NCI-H82 (cell line): ENCODE data around the gene ACP2.
"Not testable (repeated sequence)": the region's sequence is repeated elsewhere in the genome, so short reads cannot be mapped to it uniquely, and the experiment has no call there.

Experiments used
- DNase-seq: peaks from one replicate; lab custom pipeline; 2025; lab: John Stamatoyannopoulos, UW

The ACP2 gene

DNA sequence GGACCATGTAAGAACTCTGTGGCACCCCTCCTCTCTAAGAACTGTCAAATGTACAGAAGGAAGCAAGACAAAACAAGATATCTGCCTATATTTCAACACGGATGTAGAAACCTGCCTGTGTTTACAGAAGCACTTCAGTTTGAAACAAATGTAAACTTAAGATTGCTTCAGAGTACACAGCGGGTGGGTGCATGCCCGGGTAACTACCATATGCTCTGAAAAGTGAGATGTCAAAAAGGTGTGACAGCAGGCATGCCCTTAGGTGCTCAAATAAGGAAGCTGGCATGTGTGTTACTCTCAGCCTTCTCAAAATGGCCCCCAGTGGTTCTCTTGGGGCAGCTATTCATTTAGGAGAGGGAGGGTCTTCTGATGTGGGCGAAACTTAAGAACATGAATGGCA is 5.2 kb downstream of the ACP2 start:
- DNase-seq, result no peak

DNA sequence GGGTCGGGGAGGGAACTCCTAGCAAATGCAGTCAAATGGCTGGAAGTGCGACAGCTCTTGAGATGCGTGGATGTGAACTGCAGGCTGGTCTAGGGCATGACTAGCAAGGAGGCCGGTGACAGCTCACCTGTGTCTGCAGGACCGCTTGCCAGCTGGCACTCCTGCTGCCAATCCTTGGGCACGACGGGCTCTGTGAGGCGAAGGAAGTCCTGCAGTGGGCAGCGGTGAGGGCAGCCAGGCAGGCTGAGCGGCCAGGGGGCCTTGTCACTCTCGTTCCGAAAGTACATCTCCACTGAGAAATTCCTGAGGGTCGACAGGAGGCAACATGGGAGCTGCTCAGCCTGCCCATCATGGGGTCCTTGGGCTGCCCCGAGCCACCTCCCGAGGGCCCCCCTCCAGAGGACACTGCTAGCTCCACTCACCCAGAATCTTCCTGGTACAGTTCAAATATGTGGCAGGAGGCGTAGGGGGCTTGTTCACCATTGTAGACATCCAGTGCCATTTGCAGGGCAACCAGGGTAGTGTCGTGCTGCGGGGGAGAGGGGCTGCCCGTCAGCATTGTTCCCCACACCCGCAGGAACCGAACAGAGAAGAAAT is 5.9 kb downstream of the ACP2 start:
- DNase-seq, result no peak

DNA sequence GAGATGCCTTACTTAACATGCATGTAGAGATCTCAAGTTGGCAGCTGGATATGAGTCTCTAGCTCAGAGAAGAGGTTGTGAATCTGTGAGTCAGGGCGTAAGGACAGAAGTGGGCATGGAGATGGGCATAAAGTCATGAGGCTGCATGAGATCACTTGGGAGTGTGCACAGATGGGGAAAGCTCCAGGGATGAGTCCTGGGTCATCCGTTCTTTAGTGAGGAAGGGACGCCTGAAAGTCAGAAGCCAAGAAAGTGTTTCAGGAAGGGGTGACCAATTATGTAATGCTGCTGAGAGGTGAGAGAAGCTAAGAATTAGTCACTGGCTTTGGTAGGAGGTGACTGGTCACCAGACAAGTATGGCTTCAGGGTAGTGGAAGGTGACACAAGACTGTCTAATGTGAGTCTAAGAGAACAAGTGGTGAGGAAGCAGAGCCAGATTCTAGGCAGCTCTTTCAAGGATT is 6.7 kb downstream of the ACP2 start:
- DNase-seq, result no peak

DNA sequence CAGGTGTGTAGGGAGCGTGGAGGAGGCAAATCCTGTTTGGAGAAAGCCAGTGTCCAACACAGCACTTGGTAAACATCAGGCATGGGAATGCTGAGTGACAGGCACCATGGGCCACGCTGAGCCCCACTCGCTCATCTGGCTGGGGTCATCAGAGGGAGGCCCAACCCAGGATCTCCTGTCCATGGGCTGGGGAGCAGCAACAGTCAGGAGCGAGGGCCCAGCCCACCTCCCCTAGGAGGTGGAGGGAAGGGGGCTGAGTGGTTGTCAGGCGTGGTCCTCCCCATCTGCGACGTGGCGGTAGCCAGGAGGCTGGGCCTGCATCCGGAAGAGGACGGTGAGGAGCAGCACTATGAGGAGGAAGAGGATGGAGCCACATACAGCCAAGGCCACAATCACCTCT is 8.8 kb downstream of the ACP2 start:
- no peak for DNase-seq

DNA sequence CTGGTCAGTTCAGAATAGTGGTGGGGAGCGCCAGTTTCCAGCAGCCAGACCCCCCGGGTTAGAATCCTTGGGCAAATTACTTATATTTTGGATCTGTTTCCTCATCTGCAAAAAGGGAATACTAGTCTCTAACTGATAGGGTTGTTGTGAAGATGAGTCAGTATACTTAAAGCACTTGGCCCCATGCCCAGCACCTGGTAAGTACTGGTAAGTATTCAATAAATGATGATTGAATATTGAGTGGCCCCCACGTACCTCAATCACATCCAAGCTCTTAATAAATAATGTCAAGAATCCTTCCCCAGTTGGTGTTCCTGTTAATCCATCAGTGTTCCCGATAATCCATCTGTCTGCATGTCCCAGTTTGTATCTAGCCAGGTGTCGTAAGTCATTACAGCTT is 12.1 kb downstream of the ACP2 start:
- peak; percentile 82 for DNase-seq

DNA sequence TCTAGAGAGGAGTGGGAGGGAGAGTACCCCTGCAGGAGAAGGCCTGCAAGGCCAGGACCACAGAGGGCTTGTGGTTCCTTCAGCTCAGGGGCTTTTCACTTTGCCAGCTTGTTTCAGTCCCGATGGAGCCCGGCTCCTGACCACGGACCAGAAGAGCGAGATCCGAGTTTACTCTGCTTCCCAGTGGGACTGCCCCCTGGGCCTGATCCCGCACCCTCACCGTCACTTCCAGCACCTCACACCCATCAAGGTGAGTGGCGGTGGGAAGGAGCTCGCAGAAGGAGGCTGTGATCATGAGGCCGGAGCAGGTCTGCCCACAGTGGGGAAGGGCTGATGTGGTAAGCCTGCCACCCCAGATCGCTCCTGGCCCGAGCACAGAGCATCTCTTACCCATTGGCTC is 13.5 kb downstream of the ACP2 start:
- DNase-seq, result no peak

DNA sequence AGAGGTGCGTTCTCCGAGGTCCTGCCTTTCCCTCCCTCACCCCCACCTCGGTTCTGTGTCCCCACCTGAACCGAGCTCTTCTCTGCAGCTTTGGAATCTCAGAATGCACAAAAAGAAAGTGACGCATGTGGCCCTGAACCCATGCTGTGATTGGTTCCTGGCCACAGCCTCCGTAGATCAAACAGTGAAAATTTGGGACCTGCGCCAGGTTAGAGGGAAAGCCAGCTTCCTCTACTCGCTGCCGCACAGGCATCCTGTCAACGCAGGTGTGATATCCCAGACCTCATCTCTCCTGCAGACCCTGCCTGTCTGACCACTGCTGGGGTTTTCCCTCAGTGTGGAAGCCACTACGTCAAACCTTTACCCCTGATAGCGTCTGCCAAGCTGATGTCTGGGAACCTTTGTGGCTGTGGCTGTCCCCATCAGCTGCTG is 13.9 kb downstream of the ACP2 start:
- DNase-seq, result no peak

DNA sequence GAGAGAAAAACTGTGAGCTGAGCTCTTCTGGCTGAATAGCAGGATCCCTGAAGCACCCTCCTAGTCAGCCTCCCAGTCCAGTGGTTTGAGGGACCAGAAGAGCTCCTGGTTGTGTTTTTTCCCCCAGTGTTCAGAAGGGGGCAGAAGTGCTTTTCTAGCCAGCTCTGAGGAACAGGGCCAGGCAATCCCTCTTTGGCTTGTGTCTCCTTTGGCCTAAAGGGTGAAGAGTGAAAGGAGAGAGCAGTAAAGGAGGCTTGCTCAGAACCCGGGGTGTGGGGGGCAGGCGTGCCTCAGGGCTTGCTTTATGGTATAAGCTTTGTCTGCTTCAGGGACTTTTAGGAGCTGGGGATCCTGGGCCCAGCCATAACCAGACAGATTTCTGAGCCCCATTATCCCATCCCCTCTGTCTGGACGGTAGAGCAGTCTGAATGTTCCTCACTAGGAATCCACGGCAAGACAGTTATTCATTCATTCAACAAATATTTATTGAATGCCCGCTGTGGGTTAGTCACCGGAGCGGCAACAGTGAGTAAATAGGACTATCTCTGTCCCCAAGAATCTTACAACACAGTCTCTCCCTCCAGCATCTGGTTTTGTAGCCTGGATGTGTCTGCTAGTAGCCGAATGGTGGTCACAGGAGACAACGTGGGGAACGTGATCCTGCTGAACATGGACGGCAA is 14.5 kb downstream of the ACP2 start:
- DNase-seq, result peak; percentile 32

DNA sequence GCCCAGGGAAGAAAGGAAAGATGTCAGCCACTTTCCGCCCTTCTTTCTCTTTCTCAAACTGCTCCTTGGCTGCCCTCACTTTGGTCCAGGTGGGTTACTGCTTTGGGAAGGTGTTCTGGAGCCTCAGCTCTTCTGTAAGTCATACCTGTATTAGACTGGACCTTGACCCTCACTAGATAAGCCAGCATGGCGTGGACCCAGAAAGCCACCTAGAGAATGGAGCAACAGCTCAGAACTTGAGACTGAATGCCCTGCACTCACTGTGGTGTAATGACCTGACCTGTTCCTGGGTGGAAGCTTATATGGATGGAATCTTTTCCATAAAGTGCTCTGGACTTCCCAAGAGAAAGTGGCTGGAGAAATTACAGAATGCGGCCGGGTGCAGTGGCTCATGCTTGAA is 15.6 kb downstream of the ACP2 start:
- no peak for DNase-seq

DNA sequence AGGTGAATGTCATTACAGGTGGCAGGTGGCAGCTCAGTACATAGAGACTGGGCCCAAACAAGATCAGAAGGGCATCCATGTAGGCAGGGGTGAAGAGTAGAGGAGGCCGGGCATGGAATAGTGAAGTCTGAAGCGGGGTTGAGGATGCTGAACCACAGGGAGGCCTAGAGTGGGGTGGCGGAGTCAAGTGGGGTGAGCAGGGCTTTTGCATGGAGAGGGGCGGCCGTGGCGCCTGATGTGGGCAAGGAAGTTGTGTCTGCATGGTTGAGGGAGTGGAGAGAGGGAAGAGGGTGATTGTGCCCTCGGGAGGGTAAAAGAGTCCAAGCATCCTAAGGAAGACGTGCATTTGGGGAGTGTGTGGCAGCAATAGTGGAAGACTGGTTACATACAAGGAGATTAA is 19.5 kb downstream of the ACP2 start:
- DNase-seq, result peak; percentile 31

DNA sequence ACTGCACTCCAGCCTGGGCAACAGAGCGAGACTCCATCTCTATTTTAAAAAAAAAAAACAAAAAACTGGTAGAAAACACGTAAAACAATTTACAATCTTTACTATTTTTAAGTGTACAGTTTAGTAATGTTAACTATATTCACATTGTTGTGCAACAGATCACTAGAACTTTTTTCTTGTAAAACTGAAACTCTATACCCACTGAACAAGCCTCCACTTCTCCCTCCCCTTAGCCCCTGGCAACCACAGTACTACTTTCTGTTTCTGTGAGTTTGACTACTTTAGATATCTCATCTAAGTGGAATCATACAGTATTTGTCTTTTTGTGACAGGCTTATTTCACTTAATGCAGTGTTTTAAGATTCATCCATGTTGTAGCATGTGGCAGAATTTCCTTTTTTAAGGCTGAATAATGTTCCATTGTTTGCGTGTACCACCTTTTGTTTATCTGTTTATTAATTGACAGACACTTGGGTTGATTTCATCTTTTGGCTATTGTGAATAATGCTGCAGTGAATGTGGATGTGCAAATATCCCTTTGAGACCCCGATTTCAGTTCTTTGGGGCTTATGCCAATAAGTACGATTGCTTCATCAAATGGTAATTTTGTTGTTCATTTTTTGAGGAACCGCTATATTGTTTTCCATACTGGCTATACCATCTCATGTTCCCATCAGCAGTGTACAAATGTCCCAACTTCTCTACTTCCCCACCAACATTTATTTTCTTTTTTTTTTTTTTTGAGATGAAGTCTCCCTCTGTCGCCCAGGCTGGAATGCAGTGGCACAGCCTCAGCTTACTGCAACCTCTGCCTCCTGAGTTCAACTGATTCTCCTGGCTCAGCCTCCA is 22.8 kb downstream of the ACP2 start:
- DNase-seq, result no peak

DNA sequence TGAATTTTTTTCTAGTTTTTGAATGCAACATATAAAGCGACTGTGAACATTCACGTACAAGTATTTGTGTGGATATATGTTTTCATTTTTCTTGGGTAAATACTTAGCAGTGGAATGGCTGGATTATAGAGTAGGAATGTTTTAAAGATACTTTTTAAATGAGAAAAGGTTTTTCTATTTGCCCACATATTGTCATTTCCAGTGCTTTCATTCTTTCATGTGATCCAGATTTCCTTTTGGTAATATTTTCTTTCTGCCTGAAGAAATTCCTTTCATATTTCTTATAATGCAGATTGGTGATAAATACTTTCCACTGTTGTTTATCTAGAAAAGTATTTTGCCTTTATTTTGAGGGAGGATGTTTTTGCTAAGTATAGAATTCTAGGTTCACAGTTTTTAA is 25.9 kb downstream of the ACP2 start:
- no peak for DNase-seq

DNA sequence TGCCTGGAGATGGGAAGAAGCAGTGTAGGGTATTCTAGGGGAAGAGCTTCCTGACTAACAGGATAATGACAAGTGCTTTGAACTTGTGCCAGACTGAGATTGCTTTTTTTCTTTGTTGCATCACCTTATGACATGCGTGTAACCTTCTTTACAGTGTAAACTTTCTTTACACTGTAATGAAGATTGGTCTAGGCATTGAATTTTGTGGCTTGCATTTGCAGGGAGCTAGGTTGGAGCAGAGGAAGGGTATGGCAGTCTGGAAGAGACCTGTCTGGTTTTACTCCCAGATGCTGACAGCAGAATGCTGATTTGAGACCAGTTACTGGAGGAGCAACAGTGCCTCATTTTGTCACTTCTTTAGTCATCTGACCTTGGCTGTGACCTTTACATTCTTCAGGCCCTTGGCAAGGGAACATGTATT is 28.2 kb downstream of the ACP2 start:
- DNase-seq, result peak; percentile 18

DNA sequence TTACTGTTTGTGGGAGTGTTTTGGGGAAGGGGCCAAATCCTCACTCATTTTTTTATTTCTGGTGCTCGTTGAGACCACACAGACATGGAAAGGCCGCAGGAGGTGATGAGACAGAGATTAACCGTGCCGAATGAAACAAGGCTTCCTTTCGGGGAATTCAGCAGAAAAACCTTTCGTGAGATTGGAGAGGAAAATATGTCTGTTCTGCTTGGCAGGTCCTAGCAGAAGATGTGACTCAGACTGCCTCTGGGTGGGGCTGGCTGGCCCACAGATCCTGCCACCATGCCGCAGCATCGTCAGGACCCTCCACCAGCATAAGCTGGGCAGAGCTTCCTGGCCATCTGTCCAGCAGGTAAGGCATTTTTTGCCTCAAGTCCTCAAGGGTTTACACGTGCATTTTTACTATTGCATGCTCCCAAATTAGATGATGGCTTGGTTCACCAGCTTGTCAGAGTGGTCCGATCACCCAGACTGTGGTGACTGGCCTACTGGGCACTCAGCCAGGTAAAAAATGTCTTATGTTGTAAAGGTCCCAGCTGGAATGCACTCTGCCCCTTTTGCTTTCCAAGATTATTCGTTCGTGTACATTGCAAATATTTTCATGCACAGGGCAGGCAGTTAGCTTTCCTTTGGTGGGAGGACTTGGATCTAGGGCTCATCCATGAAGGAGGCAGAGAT is 32.4 kb downstream of the ACP2 start:
- peak; percentile 15 for DNase-seq

DNA sequence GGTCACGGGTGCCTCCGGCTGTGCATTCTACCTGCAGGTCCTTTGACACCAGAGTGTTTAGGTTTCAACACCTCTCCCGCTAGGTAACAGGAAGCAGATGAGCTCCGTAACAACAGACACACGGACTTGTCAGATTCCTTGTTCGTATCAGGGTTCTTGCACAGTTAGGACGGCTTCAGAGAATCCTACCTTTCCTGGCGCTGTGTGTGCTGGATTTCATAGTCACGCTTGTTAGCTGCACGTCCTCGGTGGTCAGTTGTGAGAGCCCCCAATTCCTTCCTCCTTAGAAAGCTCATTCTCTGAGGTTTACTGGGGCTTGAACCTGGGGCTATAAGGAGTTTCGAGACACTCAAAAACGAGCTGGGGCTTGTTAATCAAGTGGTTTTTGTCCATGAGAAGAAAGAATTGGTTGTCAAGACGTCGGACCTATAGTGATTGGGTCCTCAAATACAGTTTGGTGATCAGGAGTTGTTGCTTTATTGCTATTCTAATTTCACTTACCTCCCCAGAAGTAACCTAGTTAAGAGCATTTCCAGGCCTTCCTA is 33.2 kb downstream of the ACP2 start:
- DNase-seq, result no peak

DNA sequence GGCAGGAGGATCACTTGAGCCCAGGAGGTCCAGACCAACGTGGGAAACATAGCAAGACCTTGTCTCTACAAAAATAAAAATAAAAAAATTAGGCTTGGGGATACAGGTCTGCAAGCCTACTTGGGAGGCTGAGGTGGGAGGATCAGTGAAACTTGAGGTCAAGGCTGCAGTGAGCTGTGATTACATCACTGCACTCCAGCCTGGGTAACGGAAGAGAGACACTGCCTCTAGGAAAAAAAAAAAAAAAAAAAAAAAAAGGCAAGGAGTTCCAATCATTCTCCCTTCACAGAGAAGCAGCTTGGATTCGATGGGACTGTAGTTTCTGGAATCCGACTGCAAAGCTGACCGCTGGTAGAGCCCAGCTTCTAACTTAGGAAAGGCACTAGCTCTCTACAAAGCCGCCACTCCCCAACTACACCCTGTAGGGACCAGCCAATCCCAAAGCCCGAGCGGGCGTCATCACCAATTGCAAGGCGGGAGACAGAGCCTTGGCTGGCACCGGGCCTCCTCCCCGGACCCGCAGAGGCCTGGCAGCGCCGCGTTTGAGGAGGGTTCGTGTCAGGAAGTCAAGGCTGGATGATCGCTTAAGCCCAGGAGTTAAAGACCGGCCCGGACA is 34.6 kb downstream of the ACP2 start:
- DNase-seq, result no peak

DNA sequence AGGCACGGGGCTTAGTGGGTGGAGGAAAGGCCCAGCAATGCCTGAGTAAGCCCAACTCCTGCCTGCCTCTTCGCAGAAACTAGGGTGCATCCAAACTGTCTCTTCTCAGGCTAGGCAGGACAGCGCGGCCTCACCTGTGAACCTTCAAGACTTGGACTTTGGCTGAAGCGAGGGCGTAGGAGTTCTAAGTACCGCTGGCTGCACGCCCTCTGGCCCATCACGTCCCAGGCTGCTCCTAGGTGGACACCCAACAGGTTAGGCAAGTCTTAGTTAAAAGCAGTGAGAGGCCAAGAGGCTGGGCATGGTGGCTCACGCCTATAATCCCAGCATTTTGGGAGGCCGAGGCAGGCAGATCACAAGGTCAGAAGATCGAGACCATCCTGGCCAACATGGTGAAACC is 35.7 kb downstream of the ACP2 start:
- DNase-seq, result no peak

DNA sequence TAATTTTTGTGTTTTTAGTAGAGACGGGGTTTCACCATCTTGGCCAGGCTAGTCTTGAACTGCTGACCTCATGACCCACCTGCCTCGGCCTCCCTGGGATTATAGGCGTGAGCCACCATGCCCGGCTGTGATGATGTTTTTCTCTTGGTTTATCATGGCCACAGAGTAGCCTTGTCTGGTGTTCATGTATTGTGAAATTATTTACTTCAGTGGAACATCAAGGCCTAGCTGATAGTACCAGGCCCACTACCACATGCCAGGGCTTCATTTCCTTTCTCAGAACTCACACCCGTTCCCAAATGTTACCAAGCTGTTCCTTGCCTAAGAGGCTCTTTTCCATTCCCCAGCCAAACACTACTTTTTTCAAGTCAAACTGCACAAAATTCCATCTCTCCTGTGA is 40.0 kb downstream of the ACP2 start:
- no peak for DNase-seq

DNA sequence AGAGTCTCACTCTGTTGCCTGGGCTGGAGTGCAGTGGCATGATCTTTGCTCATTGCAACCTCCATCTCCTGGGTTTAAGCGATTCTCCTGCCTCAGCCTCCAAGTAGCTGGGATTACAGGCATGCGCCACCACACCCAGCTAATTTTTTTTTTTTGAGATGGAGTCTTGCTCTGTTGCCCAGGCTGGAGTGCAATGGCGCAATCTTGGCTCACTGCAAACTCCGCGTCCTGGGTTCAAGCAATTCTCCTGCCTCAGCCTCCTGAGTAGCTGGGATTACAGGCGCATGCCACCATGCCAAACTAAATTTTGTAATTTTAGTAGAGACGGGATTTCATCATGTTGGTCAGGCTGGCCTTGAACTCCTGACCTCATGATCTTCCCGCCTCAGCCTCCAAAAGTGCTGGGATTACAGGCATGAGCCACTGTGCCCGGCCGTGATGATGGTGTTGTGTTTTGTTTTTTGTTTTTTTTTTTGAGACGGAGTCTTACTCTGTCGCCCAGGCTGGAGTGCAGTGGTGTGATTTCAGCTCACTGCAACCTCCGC is 40.5 kb downstream of the ACP2 start:
- not testable (repeated sequence) for DNase-seq

DNA sequence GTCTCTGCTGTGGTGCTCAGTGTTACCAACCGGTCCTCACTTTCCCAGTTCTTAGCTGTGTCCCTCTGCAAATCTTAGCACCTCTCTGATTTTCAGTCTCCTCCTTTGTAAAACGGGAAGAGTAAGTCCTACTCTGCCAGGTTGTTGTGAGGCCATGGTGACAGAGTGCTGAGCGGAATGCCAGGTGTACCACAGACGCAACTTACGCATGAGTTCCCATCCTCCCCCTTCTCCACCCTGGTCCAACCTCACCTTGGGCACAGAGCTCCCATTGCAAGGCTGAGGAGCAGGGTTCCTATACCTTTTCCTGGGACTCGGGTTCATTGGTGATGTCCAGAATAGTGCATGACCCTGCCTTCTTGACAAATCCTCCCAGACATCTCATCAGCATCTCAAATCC is 41.2 kb downstream of the ACP2 start:
- no peak for DNase-seq

DNA sequence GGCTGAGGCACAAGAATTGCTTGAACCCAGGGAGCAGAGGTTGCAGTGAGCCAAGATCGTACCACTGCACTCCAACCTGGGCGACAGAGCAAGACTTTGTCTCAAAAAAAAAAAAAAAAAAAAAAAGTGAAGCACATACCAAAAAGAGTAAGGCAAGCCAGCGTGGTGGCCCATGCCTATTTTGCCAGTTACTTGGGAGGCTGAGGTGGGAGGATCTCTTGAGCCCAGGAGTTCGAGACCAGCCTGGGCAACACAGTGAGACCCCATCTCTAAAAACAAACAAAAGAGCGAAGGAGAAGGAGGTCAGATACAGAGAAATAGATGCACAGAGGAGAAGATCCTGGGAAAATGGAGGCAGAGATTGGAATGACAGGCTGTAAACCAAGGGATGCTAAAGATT is 42.0 kb downstream of the ACP2 start:
- DNase-seq, result not testable (repeated sequence)

DNA sequence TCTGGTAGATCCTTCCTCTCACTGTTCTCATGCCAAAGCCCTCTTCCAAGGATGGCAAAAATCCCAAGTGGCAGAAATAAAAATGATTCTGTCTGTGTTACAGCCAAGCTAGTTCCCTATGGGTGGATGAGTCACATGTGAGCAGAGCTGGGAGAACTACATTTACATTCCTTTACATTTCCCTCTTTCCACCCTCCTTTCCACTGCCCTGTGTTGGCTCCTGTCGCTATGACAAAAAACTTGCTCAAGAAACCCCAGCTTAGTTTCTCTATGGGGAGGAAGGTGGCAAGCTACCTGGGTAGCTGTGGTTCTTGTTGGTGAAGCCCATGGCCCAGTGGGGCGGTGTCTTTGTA is 44.0 kb downstream of the ACP2 start:
- DNase-seq, result no peak
